Body of pancreas (tissue), 4 donors: Measurements from ENCODE around the gene ALDH1A2. TPM values are rescaled to one million over a fixed set of nuclear protein-coding genes. Genes with fewer than 3 reads are reported as not detected.

Experiments used
- ATAC-seq: fragments of 150-250 bp; one replicate; pipeline ENCODE4 v1.9.1; 2016
- DNase-seq, 4 donors: peaks; one replicate each; pipeline ENCODE4 v3.0.0-alpha.2; 2019
- H3K27ac ChIP-seq, 4 donors: fragments of 200-600 bp; sonication (generic); 1 replicate in 3 of 4; 2 replicates in 1 of 4; pipeline versions ENCODE4 v1.5.1 to v1.6.1; 2016 to 2019; ENCODE audit warnings: mild to moderate bottlenecking in 1 of 4, mixed read lengths in 1 of 4, moderate library complexity in 1 of 4
- H3K27me3 ChIP-seq, 2 donors: fragments of 200-600 bp; sonication (generic); one replicate each; pipeline ENCODE4 v1.6.0; 2016; ENCODE audit warnings: mild to moderate bottlenecking in 1 of 2
- H3K36me3 ChIP-seq, 2 donors: fragments of 200-600 bp; sonication (generic); replicated peaks in 1 of 2; 2 replicates each; pipeline ENCODE4 v1.5.1; 2016; ENCODE audit warnings: low read depth in 2 of 2; ENCODE audit not compliant: insufficient read depth in 1 of 2
- H3K4me1 ChIP-seq: fragments of 200-600 bp; sonication (generic); one replicate; pipeline ENCODE4 v1.6.0; 2016
- H3K4me3 ChIP-seq, 2 donors: fragments of 200-600 bp; sonication (generic); 1 replicate in 1 of 2; 2 replicates in 1 of 2; pipeline ENCODE4 v1.5.1; 2016 to 2019
- H3K9me3 ChIP-seq, 3 donors: fragments of 200-600 bp; sonication (generic); 1 replicate in 2 of 3; 2 replicates in 1 of 3; pipeline ENCODE4 v1.5.1; 2016
- CTCF ChIP-seq, 7 experiments: fragments of 450-650 bp in 4 of 7; fragments of 200-600 bp in 3 of 7; sonication (generic) in 3 of 7; IDR thresholded peaks; one replicate each; pipeline ENCODE4 v1.5.1; 2016 to 2019; ENCODE audit warnings: antibody characterized with exemption in 7 of 7
- POLR2A ChIP-seq, 3 donors: fragments of 450-650 bp; IDR thresholded peaks; one replicate each; pipeline ENCODE4 v1.6.1; 2016; ENCODE audit warnings: antibody characterized with exemption in 3 of 3, mild to moderate bottlenecking in 2 of 3
- WGBS, 2 donors: methylation state at CpG; one replicate each; pipeline ENCODE4 v1.1.5; 2017; 5-methylcytosine and 5-hydroxymethylcytosine counted together
- intact Hi-C: fragments of 100-400 bp; cut with DNase I; formaldehyde crosslinking; loops from one replicate; pipeline ENCODE4 v1.15.1; 2023
- total RNA-seq, 2 donors: library from RNA; depleted of rRNA; stranded (reverse); fragments of >200 nt; gene quantifications; one replicate each; pipeline ENCODE4 v1.1.0, GENCODE V29; 2016

Gene ALDH1A2
- total RNA-seq, 2 donors from 2014 or later = 1.6 to 2.1 TPM

GRCh38 chr15:57969355-57969754, 96.2 kb downstream of the ALDH1A2 start:
- intact Hi-C loops = no loop called here
- 66 to 70% methylated on average over 5 of the region's 5 CpGs for WGBS, 2 donors
- Histone ChIP-seq H3K9me3 (no peaks in the 10 kb centered on the region), H3K27ac (no peak overlapping the region), H3K4me3 (no peak overlapping the region), H3K4me1 (no peaks in the 10 kb centered on the region), H3K36me3 (no peaks in the 10 kb centered on the region), H3K27me3 (no peaks in the 10 kb centered on the region)
- ATAC-seq (no peak), DNase-seq (no peak)
- TF ChIP-seq POLR2A (IDR thresholded peaks at IDR 0.05) (no peak), CTCF (IDR thresholded peaks at IDR 0.05) (peak in 2 of 7 experiments; percentile 3 to 12)

DNA sequence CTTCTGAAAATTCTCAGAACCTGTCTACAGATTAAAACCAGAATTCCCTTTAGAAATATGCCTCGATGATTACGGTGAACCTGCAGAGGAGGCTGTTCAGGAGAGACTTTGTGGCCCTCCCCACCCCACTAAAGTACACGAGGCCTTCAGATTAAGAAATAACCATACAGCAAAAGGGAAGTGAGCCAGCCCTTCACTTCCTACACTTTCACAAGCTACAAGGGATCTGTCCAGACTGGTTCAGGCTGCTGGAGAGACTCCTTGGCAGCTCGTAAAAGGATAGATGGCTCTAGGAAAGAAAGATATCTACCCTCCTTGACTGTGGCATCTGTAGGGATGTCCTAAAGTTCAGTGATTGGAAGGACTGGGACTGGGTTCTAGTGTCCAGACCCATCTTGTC, 102.6 kb downstream of the ALDH1A2 start:
- intact Hi-C loops = no loop called here
- Histone ChIP-seq H3K27ac (no peak overlapping the region), H3K4me1 (no peaks in the 10 kb centered on the region), H3K27me3 (no peaks in the 10 kb centered on the region), H3K4me3 (no peak overlapping the region), H3K9me3 (no peaks in the 10 kb centered on the region), H3K36me3 (no peaks in the 10 kb centered on the region)
- WGBS, 2 donors = 71 to 75% methylated on average over 4 of the region's 4 CpGs
- no peak for DNase-seq
- TF ChIP-seq POLR2A (IDR thresholded peaks at IDR 0.05) (no peak), CTCF (IDR thresholded peaks at IDR 0.05) (no peak)
- no peak for ATAC-seq

DNA sequence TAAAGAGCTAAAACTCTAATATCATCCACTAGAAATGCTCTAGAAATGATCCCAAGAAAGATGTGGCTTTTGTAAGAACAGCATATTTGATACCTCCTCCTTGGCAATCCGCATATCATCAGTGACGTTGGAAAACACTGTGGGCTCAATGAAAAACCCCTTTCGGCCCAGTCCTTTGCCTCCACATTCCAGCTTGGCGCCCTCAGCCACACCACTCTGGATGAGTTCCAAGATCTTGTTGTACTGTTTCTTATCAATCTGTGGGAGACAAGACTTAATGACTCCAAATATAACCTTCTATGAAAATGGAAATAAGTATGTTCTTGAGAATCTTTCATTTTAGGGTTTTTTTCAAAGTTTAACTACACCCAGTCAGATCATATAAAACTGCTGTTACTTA, 103.6 kb downstream of the ALDH1A2 start:
- no peak for TF ChIP-seq POLR2A (IDR thresholded peaks at IDR 0.05)
- 60 to 65% methylated on average over 4 of the region's 4 CpGs for WGBS, 2 donors
- Histone ChIP-seq H3K27me3 (no peaks in the 10 kb centered on the region), H3K4me1 (no peaks in the 10 kb centered on the region), H3K9me3 (no peaks in the 10 kb centered on the region), H3K36me3 (no peaks in the 10 kb centered on the region), H3K27ac (no peak overlapping the region), H3K4me3 (no peak overlapping the region)
- intact Hi-C loops = no loop called here
- no peak for DNase-seq
- ATAC-seq = no peak

GRCh38 chr15:57957113-57957512, 108.4 kb downstream of the ALDH1A2 start:
- WGBS, 2 donors = 60 to 65% methylated on average over 5 of the region's 5 CpGs
- no peak for ATAC-seq
- Histone ChIP-seq H3K36me3 (no peaks in the 10 kb centered on the region), H3K9me3 (no peaks in the 10 kb centered on the region), H3K4me1 (no peaks in the 10 kb centered on the region), H3K27me3 (no peaks in the 10 kb centered on the region), H3K27ac (no peak overlapping the region), H3K4me3 (no peak overlapping the region)
- intact Hi-C loops = no loop called here
- TF ChIP-seq POLR2A (IDR thresholded peaks at IDR 0.05) (no peak), CTCF (IDR thresholded peaks at IDR 0.05) (no peak)
- no peak for DNase-seq

DNA sequence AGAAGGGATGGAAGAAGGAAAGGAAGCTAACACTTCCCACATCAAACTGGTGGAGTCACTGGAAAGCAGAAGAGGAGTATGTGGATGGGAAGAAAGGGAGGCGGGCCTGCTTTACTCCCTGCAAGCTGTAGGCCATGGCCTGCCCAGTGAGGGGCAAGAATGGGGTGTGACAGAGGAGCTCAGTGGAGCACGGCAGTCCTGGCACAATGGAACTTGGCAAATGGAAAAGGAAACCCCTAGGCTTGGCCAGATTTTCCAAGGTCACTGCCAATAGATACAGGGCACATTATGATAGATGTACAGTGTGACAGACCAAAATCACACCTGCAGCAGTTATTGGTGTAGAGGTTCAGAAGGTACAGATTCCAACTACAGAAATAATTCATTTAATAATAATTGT, 111.6 kb downstream of the ALDH1A2 start:
- ATAC-seq = no peak
- no peak for TF ChIP-seq CTCF (IDR thresholded peaks at IDR 0.05)
- TF ChIP-seq POLR2A (IDR thresholded peaks at IDR 0.05) = no peak
- DNase-seq = no peak
- 52 to 56% methylated on average over 2 of the region's 2 CpGs for WGBS, 2 donors
- Histone ChIP-seq H3K36me3 (no peaks in the 10 kb centered on the region), H3K4me3 (no peak overlapping the region), H3K27ac (no peak overlapping the region), H3K4me1 (no peaks in the 10 kb centered on the region), H3K27me3 (no peaks in the 10 kb centered on the region), H3K9me3 (no peaks in the 10 kb centered on the region)
- intact Hi-C loops = no loop called here
